GM18519 (cell line): Measurements from ENCODE around the gene OR2S2.

Source experiments
- ATAC-seq: cut with Tn5 transposase; IDR thresholded peaks from one replicate; pipeline ENCODE4 v1.9.1; 2021; ENCODE audit warnings: mild to moderate bottlenecking, moderate library complexity; ENCODE audit not compliant: unreplicated experiment, low FRiP score

Gene OR2S2

GRCh38 chr9:35910613-35911359 is 47.2 kb downstream of the OR2S2 start:
- ATAC-seq = no peak

- ATAC-seq = no peak
Measured at GRCh38 chr9:35909687-35910612, 48.0 kb downstream of the OR2S2 start.

- ATAC-seq = no peak
Measured at GRCh38 chr9:35909274-35909673, 48.7 kb downstream of the OR2S2 start, which contains the start of gene SPAAR. SPAAR (plus strand) TSS chr9:35909490; CDS start chr9:35910464, 974 bp downstream.

GRCh38 chr9:35908504-35909125 is 49.3 kb downstream of the OR2S2 start:
- ATAC-seq = no peak

- no peak for ATAC-seq
Measured at GRCh38 chr9:35907711-35908503, 50.0 kb downstream of the OR2S2 start.
